HG02973 (cell line): ENCODE results near the gene MRPL54.

Source experiments
- ATAC-seq: cut with Tn5 transposase; IDR thresholded peaks from one replicate; pipeline ENCODE4 v1.9.1; 2021; ENCODE audit warnings: moderate library complexity; ENCODE audit not compliant: unreplicated experiment

The MRPL54 gene

GRCh38 chr19:3762501-3763459 is at the start of gene MRPL54:
Gene MRPL54 (plus strand): TSS chr19:3762682. CDS start chr19:3762701, 19 bp downstream.
- peak; percentile 65 for ATAC-seq

GRCh38 chr19:3716147-3716668 is 46.3 kb upstream of the MRPL54 start:
- ATAC-seq: no peak

- ATAC-seq: no peak
Measured at GRCh38 chr19:3719868-3720267, 42.6 kb upstream of the MRPL54 start.

GRCh38 chr19:3720349-3720917 is 42.0 kb upstream of the MRPL54 start:
- no peak for ATAC-seq

GRCh38 chr19:3721131-3721886 is 41.2 kb upstream of the MRPL54 start:
- no peak for ATAC-seq

GRCh38 chr19:3721887-3722442 is 40.5 kb upstream of the MRPL54 start:
- ATAC-seq: no peak

- no peak for ATAC-seq
Measured at GRCh38 chr19:3722443-3723109, 39.9 kb upstream of the MRPL54 start.

- no peak for ATAC-seq
Measured at GRCh38 chr19:3723110-3723488, 39.4 kb upstream of the MRPL54 start.

- ATAC-seq: no peak
Measured at GRCh38 chr19:3723883-3724282, 38.6 kb upstream of the MRPL54 start.

GRCh38 chr19:3725121-3725520 is 37.4 kb upstream of the MRPL54 start:
- no peak for ATAC-seq

- no peak for ATAC-seq
Measured at GRCh38 chr19:3725640-3726310, 36.7 kb upstream of the MRPL54 start.

GRCh38 chr19:3730457-3730958 is 32.0 kb upstream of the MRPL54 start:
- ATAC-seq: no peak

- ATAC-seq: no peak
Measured at GRCh38 chr19:3732108-3732507, 30.4 kb upstream of the MRPL54 start.

- no peak for ATAC-seq
Measured at GRCh38 chr19:3733549-3734309, 28.8 kb upstream of the MRPL54 start.

GRCh38 chr19:3734310-3734600 is 28.2 kb upstream of the MRPL54 start:
- ATAC-seq: no peak

GRCh38 chr19:3736106-3736724 is 26.3 kb upstream of the MRPL54 start:
- ATAC-seq: no peak

GRCh38 chr19:3737487-3738205 is 24.8 kb upstream of the MRPL54 start:
- ATAC-seq: no peak
